HG02759 (cell line): ENCODE results near the gene ACR.

Experiments
- ATAC-seq: cut with Tn5 transposase; IDR thresholded peaks from one replicate; pipeline ENCODE4 v1.9.1; 2021; ENCODE audit warnings: mild to moderate bottlenecking, moderate library complexity; ENCODE audit not compliant: unreplicated experiment

Gene ACR

GRCh38 chr22:50737728-50738648 lies at the start of gene ACR:
ACR (plus strand) TSS chr22:50738204; CDS start chr22:50738236, 32 bp downstream.
- no peak for ATAC-seq

- ATAC-seq, result no peak
These were observed 49.6 kb upstream of the ACR start for GRCh38 chr22:50688448-50688847.

GRCh38 chr22:50691521-50691920 lies 46.5 kb upstream of the ACR start:
- no peak for ATAC-seq

GRCh38 chr22:50693462-50693861 lies 44.5 kb upstream of the ACR start:
- no peak for ATAC-seq

- ATAC-seq, result no peak
These were observed 43.9 kb upstream of the ACR start for GRCh38 chr22:50694099-50694605.

GRCh38 chr22:50694766-50695420 lies 43.1 kb upstream of the ACR start:
- no peak for ATAC-seq

- ATAC-seq, result no peak
These were observed 42.4 kb upstream of the ACR start for GRCh38 chr22:50695421-50696250.

- ATAC-seq, result no peak
These were observed 41.7 kb upstream of the ACR start for GRCh38 chr22:50696251-50696798.

GRCh38 chr22:50696799-50697561 lies 41.0 kb upstream of the ACR start:
- no peak for ATAC-seq

- no peak for ATAC-seq
These were observed 40.1 kb upstream of the ACR start for GRCh38 chr22:50697667-50698506.

- no peak for ATAC-seq
These were observed 39.5 kb upstream of the ACR start for GRCh38 chr22:50698546-50698945.

- no peak for ATAC-seq
These were observed 38.8 kb upstream of the ACR start for GRCh38 chr22:50699001-50699755.

- no peak for ATAC-seq
These were observed 38.1 kb upstream of the ACR start for GRCh38 chr22:50699756-50700386.

- ATAC-seq, result no peak
These were observed 37.5 kb upstream of the ACR start for GRCh38 chr22:50700387-50701075.

GRCh38 chr22:50701076-50701419 lies 37.0 kb upstream of the ACR start:
- no peak for ATAC-seq

- ATAC-seq, result no peak
These were observed 36.4 kb upstream of the ACR start for GRCh38 chr22:50701428-50702154.

GRCh38 chr22:50702261-50702671 lies 35.7 kb upstream of the ACR start:
- ATAC-seq, result no peak
